ENCODE results near the gene GLYR1.

GRCh38 chr16:4787627-4788482 is 59.2 kb downstream of the GLYR1 start, which contains the start of gene SEPTIN12:
- no peak for TF ChIP-seq SIN3A (IDR thresholded peaks at IDR 0.05; ENCODE audit: borderline replicate concordance, insufficient read depth, low read length)
- TF ChIP-seq REST (IDR thresholded peaks at IDR 0.05; ENCODE audit: insufficient read depth in 1 of 2, low read depth in 2 of 2, low read length in 2 of 2) = no peak
- TF ChIP-seq TAF1 (IDR thresholded peaks at IDR 0.05; ENCODE audit: borderline replicate concordance, insufficient read depth, low read length) = no peak
